Ectodermal cell (in vitro differentiated cells): Measurements from ENCODE around the gene HOXD9.

Source experiments
- H3K27ac ChIP-seq: 2 replicates; pipeline ENCODE4 v1.7.0; 2013; ENCODE audit warnings: mild to moderate bottlenecking, low read depth, low read length; ENCODE audit not compliant: insufficient read depth, poor library complexity, severe bottlenecking
- H3K27me3 ChIP-seq: 2 replicates; pipeline ENCODE4 v1.7.0; 2013; ENCODE audit warnings: mild to moderate bottlenecking, low read length; ENCODE audit not compliant: insufficient read depth, control insufficient read depth, poor library complexity, severe bottlenecking
- H3K36me3 ChIP-seq: one replicate; pipeline ENCODE4 v1.7.0; 2013; ENCODE audit warnings: low read length; ENCODE audit not compliant: control insufficient read depth, insufficient read depth
- H3K4me1 ChIP-seq: one replicate; pipeline ENCODE4 v1.7.0; 2013; ENCODE audit warnings: low read length; ENCODE audit not compliant: control insufficient read depth, insufficient read depth
- H3K4me3 ChIP-seq: 2 replicates; pipeline ENCODE4 v1.7.0; 2013; ENCODE audit warnings: low read depth, low read length, control low read depth; ENCODE audit not compliant: insufficient read depth
- H3K9me3 ChIP-seq: 2 replicates; pipeline ENCODE4 v1.7.0; 2013; ENCODE audit warnings: mild to moderate bottlenecking, low read length, moderate library complexity; ENCODE audit not compliant: control insufficient read depth
- WGBS, 2 experiments: methylation state at CpG; one replicate each; pipeline ENCODE4 v1.1.7; 2013; ENCODE audit warnings: missing lambda C conversion rate in 2 of 2; 5-methylcytosine and 5-hydroxymethylcytosine counted together

HOXD9 gene

GRCh38 chr2:176164611-176165369 lies 42.3 kb downstream of the HOXD9 start:
- Histone ChIP-seq H3K27me3 (peaks cover 100% of the 10 kb centered on the region), H3K4me3 (no peak overlapping the region), H3K36me3 (no peaks in the 10 kb centered on the region), H3K4me1 (no peaks in the 10 kb centered on the region), H3K27ac (no peak overlapping the region), H3K9me3 (no peaks in the 10 kb centered on the region)
- 1 to 2% methylated on average over 52 of the region's 52 CpGs for WGBS, 2 experiments

GRCh38 chr2:176165370-176166050 lies 43.0 kb downstream of the HOXD9 start:
- no peaks in the 10 kb centered on the region for H3K4me1 ChIP-seq
- H3K27me3 ChIP-seq, result peaks cover 100% of the 10 kb centered on the region
- H3K9me3 ChIP-seq, result no peaks in the 10 kb centered on the region
- no peaks in the 10 kb centered on the region for H3K36me3 ChIP-seq
- no peak overlapping the region for H3K27ac ChIP-seq
- H3K4me3 ChIP-seq, result no peak overlapping the region
- WGBS, 2 experiments, result 5 to 6% methylated on average over 26 of the region's 26 CpGs

GRCh38 chr2:176166272-176166671 lies 43.8 kb downstream of the HOXD9 start:
- WGBS, 2 experiments, result 21 to 22% methylated on average over 2 of the region's 2 CpGs
- peaks cover 100% of the 10 kb centered on the region for H3K27me3 ChIP-seq
- H3K4me1 ChIP-seq, result no peaks in the 10 kb centered on the region
- H3K36me3 ChIP-seq, result no peaks in the 10 kb centered on the region
- no peak overlapping the region for H3K27ac ChIP-seq
- no peak overlapping the region for H3K4me3 ChIP-seq
- no peaks in the 10 kb centered on the region for H3K9me3 ChIP-seq

GRCh38 chr2:176167398-176167797 lies 44.9 kb downstream of the HOXD9 start:
- no peaks in the 10 kb centered on the region for H3K36me3 ChIP-seq
- no peak overlapping the region for H3K4me3 ChIP-seq
- H3K27me3 ChIP-seq, result peaks cover 100% of the 10 kb centered on the region
- 53% methylated on average over 1 of the region's 1 CpG; no CpG with 5 or more reads in 1 of the 2 experiments for WGBS, 2 experiments
- no peak overlapping the region for H3K27ac ChIP-seq
- H3K4me1 ChIP-seq, result no peaks in the 10 kb centered on the region
- no peaks in the 10 kb centered on the region for H3K9me3 ChIP-seq

GRCh38 chr2:176169181-176169580 lies 46.7 kb downstream of the HOXD9 start:
- 40 to 44% methylated on average over 5 of the region's 5 CpGs for WGBS, 2 experiments
- Histone ChIP-seq H3K4me1 (no peaks in the 10 kb centered on the region), H3K27me3 (peaks cover 100% of the 10 kb centered on the region), H3K4me3 (no peak overlapping the region), H3K9me3 (no peaks in the 10 kb centered on the region), H3K36me3 (no peaks in the 10 kb centered on the region), H3K27ac (no peak overlapping the region)

- peaks cover 3% of the 10 kb centered on the region for H3K4me1 ChIP-seq
- no peak overlapping the region for H3K27ac ChIP-seq
- H3K36me3 ChIP-seq, result no peaks in the 10 kb centered on the region
- 63 to 64% methylated on average over 2 of the region's 2 CpGs for WGBS, 2 experiments
- H3K9me3 ChIP-seq, result no peaks in the 10 kb centered on the region
- H3K4me3 ChIP-seq, result no peak overlapping the region
- peaks cover 100% of the 10 kb centered on the region for H3K27me3 ChIP-seq
Observed at GRCh38 chr2:176169711-176170110, 47.2 kb downstream of the HOXD9 start.

GRCh38 chr2:176170602-176171305 lies 48.2 kb downstream of the HOXD9 start:
- peaks cover 6% of the 10 kb centered on the region for H3K4me1 ChIP-seq
- WGBS, 2 experiments, result 13% methylated on average over 1 of the region's 1 CpG; no CpG with 5 or more reads in 1 of the 2 experiments
- no peaks in the 10 kb centered on the region for H3K36me3 ChIP-seq
- no peak overlapping the region for H3K4me3 ChIP-seq
- no peak overlapping the region for H3K27ac ChIP-seq
- no peaks in the 10 kb centered on the region for H3K9me3 ChIP-seq
- H3K27me3 ChIP-seq, result peaks cover 100% of the 10 kb centered on the region

GRCh38 chr2:176171351-176172006 lies 49.0 kb downstream of the HOXD9 start:
- Histone ChIP-seq H3K27ac (no peak overlapping the region), H3K27me3 (peaks cover 100% of the 10 kb centered on the region), H3K4me3 (no peak overlapping the region), H3K36me3 (no peaks in the 10 kb centered on the region), H3K9me3 (no peaks in the 10 kb centered on the region), H3K4me1 (peaks cover 6% of the 10 kb centered on the region)
- 2% methylated on average over 50 of the region's 51 CpGs for WGBS, 2 experiments

GRCh38 chr2:176172007-176172894 lies 49.7 kb downstream of the HOXD9 start:
- WGBS, 2 experiments, result 5% methylated on average over 60 of the region's 60 CpGs

More at GRCh38 chr2:176172007-176172894, 49.7 kb downstream of the HOXD9 start:
- H3K4me3 ChIP-seq, result no peak overlapping the region
- H3K4me1 ChIP-seq, result peaks cover 6% of the 10 kb centered on the region
- H3K27me3 ChIP-seq, result peaks cover 100% of the 10 kb centered on the region
- no peak overlapping the region for H3K27ac ChIP-seq
- no peaks in the 10 kb centered on the region for H3K36me3 ChIP-seq
- H3K9me3 ChIP-seq, result no peaks in the 10 kb centered on the region
